G401 (cell line): ENCODE results near the gene APOB. TPM values are rescaled to one million over a fixed set of nuclear protein-coding genes. Genes with fewer than 3 reads are reported as not detected.

ENCODE experiments used
- DNase-seq: peaks from one replicate; pipeline ENCODE4 v3.0.0-alpha.2; 2015; ENCODE audit warnings: low spot score
- in situ Hi-C: cut with HindIII; loops from 2 replicates; pipeline ENCODE4 v1.10.0; 2016; ENCODE audit warnings: low sequenced_read_pairs, mixed read lengths
- total RNA-seq: library from RNA; depleted of rRNA; stranded (reverse); fragments of >200 nt; shearing (Covaris generic); gene quantifications from 2 replicates; pipeline ENCODE4 v1.2.3, GENCODE V29; 2014; rRNA removed

The APOB gene
- total RNA-seq: 0.06 TPM in 1 of 2 replicates, not detected in the other

- in situ Hi-C loops: no loop called here
- no peak for DNase-seq
Measured at GRCh38 chr2:21043744-21044532, at the start of gene APOB. Gene APOB (minus strand): TSS chr2:21044073. CDS start chr2:21043945, 128 bp downstream.

DNA sequence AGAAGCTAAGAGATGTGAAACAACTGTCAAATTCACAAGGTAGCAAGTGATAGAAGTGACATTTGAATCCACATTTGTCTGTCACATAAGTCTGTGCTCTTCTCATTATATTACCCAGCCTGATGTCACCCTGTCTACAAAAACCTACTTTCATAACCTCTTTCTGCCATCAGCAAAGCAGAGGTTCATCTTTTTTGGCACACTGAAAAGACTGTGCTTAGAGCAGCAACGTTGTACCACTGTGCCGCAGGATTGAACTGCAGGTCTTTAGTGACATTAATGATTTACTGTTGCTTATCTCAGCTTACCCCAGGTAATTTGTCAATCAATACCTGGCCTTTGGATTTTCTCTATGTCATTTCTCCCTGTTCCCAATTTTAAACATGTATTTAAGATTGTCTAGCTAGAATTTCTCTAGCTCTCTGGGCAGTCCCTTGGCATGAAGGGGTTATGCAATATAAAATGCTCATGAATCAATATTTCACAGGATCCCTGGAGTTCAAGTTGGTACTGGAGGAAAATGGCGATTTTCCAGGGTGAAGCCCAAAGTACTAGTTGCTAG, 48.5 kb upstream of the APOB start:
- no peak for DNase-seq
- in situ Hi-C loops: no loop called here

- in situ Hi-C loops: no loop called here
- no peak for DNase-seq
Measured at GRCh38 chr2:21084401-21084800, 40.5 kb upstream of the APOB start.

DNA sequence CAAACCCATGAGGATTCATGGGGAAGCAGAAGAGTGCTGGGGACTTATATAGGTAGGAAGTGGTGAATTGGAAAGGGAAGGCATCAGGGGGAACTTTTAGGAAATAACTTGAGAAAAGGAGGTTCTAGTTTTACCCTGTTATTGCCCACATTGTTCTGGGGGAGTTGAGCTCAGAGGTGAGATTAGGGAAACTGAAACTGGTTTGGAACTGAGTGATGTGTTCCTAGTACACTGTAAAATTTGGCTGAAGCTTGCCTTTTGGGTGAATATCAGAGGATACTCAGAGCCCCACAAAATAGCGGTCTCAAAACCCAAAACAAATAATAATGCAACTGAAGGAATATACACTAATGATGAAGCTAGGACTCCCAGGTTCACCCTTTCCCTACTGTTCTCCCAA, 39.6 kb upstream of the APOB start:
- in situ Hi-C loops: no loop called here

GRCh38 chr2:21078296-21078695, 34.4 kb upstream of the APOB start:
- in situ Hi-C loops: no loop called here

More for the DNA sequence above, 39.6 kb upstream of the APOB start:
- no peak for DNase-seq

GRCh38 chr2:21072477-21073242, 28.8 kb upstream of the APOB start:
- in situ Hi-C loops: no loop called here
- no peak for DNase-seq

More at GRCh38 chr2:21078296-21078695, 34.4 kb upstream of the APOB start:
- DNase-seq: no peak

- in situ Hi-C loops: no loop called here
- no peak for DNase-seq
Measured at GRCh38 chr2:21070341-21071257, 26.7 kb upstream of the APOB start.

GRCh38 chr2:21069746-21070340, 26.0 kb upstream of the APOB start:
- DNase-seq: no peak
- in situ Hi-C loops: no loop called here

GRCh38 chr2:21067859-21068537, 24.1 kb upstream of the APOB start:
- in situ Hi-C loops: no loop called here
- no peak for DNase-seq

GRCh38 chr2:21067125-21067524, 23.3 kb upstream of the APOB start:
- DNase-seq: no peak
- in situ Hi-C loops: no loop called here

DNA sequence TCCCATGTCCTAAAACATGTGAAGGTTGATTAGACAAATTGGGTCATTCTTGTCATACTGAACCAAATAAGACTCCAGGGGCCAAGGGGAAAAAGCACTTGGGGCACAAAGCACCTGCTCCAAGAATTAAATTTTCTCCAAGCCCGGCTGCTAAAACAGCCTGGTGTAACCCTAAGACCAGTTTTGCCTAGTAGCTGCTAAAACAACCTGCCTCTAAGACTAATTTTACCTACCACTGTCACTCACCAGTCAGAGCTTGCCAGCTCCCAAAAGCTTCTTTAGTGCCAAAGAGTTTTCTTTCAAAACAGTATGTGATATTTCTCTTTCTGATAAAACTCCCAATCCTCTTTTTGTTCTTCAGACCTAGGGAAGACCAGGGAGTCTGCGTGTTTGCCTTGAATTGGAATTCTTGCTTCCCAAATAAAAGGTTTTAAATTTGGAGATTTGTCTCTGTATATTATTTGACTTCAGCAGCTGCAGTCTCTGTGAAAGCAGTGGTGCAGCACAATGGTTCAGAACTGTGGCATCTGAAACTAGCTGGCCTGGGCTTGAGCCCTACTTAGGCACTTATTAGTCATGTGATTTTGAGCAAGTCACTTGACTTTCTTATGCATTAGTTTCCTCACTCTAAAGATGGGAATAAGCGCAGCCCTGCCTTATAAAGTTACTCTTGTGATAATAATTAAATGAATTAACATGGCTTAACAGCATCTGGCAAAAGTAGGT, 16.2 kb upstream of the APOB start:
- in situ Hi-C loops: no loop called here

DNA sequence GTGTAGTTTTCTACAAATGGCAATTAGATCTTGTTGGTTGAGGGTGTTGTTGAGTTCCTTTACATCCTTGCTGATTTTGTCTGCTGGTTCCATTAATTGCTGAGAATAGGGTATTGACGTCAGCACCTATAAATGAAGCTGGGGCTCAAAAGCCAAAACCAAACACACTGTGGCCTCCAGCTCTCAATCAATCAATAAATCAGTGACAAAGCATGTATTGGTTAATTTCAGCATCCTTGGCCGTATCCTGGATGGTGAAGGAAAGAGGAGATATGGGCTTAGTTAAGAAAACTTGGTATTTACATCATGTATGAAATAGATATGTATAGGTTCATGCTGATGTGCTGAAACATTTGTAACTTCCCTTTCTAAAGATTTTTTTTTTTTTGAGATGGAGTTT, 13.2 kb upstream of the APOB start:
- in situ Hi-C loops: no loop called here
- DNase-seq: no peak

More for the DNA sequence above, 16.2 kb upstream of the APOB start:
- DNase-seq: no peak

GRCh38 chr2:21055879-21056790, 12.3 kb upstream of the APOB start:
- DNase-seq: no peak
- in situ Hi-C loops: no loop called here

GRCh38 chr2:21055451-21055850, 11.6 kb upstream of the APOB start:
- DNase-seq: no peak
- in situ Hi-C loops: no loop called here

DNA sequence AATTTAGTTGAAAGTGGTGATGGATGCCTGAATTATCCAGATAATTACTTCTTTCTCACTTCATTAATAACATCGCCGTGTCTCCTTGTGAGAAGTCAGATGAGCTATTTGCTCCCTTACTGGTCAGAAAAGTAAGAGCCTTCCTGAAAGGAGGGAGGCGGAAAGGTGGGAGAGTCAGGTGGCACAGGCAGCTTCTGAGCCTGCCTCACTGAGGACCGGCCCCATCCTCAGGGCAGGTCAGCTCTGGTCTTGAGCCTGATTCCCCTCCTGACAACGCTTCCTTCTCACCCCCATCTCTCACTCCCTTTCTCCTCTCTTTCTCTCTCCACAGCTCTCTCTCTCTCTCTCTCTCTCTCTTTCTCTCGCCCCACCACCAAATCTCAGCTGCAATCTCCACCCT, 10.1 kb upstream of the APOB start:
- in situ Hi-C loops: no loop called here
- no peak for DNase-seq

DNA sequence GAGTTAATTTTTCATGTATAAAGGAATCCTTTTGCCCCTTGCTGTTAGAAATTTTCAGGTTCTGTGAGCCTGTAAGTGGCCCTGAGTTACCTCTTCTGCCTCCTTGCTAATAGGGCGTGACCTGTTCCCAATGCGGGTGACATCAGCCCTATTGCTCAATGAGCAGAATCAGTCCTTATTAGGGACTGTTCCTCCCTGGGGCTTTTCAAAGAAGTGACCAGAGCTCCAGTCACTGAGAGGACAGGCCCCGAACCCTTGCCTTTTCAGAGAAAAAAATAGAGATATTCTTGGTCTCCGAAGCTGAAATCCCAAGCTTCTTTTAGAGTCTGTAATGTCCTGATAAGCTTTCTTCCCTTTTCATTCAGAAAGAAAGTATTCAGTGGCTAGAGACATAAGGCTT, 8.2 kb upstream of the APOB start:
- no peak for DNase-seq

DNA sequence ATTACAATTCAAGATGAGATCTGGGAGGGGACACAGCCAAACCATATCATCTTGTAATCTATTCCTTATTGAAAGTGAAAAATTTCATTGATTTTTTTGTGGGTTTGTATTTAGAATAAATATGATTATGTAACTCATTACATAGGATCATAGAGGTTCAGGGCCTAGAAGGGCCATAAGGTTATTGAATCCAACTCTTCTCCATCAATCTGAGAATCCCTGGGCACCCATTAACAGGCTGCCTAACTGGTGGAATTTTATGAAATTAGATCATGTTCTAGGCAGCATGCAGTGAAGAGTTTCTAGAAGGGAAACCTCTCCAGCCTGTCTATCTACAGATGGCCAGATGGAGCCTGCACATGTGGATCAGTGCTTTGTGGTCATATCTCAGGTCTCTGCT, 6.3 kb upstream of the APOB start:
- DNase-seq: no peak
- in situ Hi-C loops: no loop called here

More for the DNA sequence above, 8.2 kb upstream of the APOB start:
- in situ Hi-C loops: no loop called here
